GM12878 (cell line): ENCODE data around the gene PDZRN3. TPM values are rescaled to one million over a fixed set of nuclear protein-coding genes. Genes with fewer than 3 reads are reported as not detected.

ENCODE experiments used
- ATAC-seq: fragments of 200-7000 bp; cut with Tn5 transposase; 3 replicates; pipeline ENCODE4 v1.9.1; 2020; ENCODE audit warnings: mild to moderate bottlenecking, moderate library complexity
- BruUV-seq: library from RNA; stranded (reverse); fragments of 400-500 nt; replicated peaks from 2 replicates; lab custom pipeline; 2021; lab: Mats Ljungman, UMichigan
- CTCF ChIA-PET: fragments of 300-600 bp; sonication (Branson Sonifier 250); formaldehyde crosslinking; extraction: SDS; loops from one replicate; lab custom pipeline; 2021; ENCODE audit warnings: inconsistent platforms; lab: Yijun Ruan, JAX
- POLR2A ChIA-PET: fragments of 350-600 bp; formaldehyde crosslinking; extraction: SDS; loops from one replicate; lab custom pipeline; 2021; ENCODE audit warnings: inconsistent platforms; lab: Charles Lee
- RAD21 ChIA-PET: fragments of 300-600 bp; sonication (Branson Sonifier 250); formaldehyde crosslinking; loops from one replicate; lab custom pipeline; 2023; ENCODE audit warnings: antibody characterized with exemption; ENCODE audit not compliant: unreplicated experiment; lab: Charles Lee
- SMC1A ChIA-PET: fragments of 300-600 bp; sonication (Branson Sonifier 250); formaldehyde crosslinking; loops from one replicate; lab custom pipeline; 2023; ENCODE audit not compliant: unreplicated experiment, uncharacterized antibody; lab: Charles Lee
- DNase-seq: peaks from one replicate; pipeline ENCODE4 v3.0.0-alpha.2; 2011; ENCODE audit warnings: low read depth, low spot score
- FAIRE-seq: peaks from 3 replicates; lab custom pipeline; 2011; peaks lifted over from hg19 to GRCh38; lab: Jason Lieb, UNC
- H2AFZ ChIP-seq: 2 replicates; pipeline ENCODE4 v1.6.0; 2011; ENCODE audit warnings: low read depth, low read length, control low read depth; ENCODE audit not compliant: control insufficient read depth
- H3K27ac ChIP-seq: 2 replicates; pipeline ENCODE4 v1.5.1; 2011; ENCODE audit warnings: control low read depth; ENCODE audit not compliant: control insufficient read depth, insufficient read depth
- H3K27me3 ChIP-seq, 2 experiments: replicated peaks in 1 of 2; 2 replicates each; pipeline versions ENCODE4 v1.6.0 to v1.6.1; 2011; ENCODE audit warnings: low read length in 1 of 2; ENCODE audit not compliant: control insufficient read depth in 2 of 2, insufficient read depth in 2 of 2
- H3K36me3 ChIP-seq, 2 experiments: 2 replicates each; pipeline ENCODE4 v1.5.1; 2011; ENCODE audit warnings: low read length in 1 of 2; ENCODE audit not compliant: control insufficient read depth in 2 of 2, insufficient read depth in 2 of 2
- H3K4me1 ChIP-seq: 2 replicates; pipeline ENCODE4 v1.6.1; 2011; ENCODE audit warnings: mild to moderate bottlenecking, low read length, moderate library complexity, mixed read lengths; ENCODE audit not compliant: control insufficient read depth, insufficient read depth
- H3K4me2 ChIP-seq: 2 replicates; pipeline ENCODE4 v1.6.0; 2011; ENCODE audit warnings: control low read depth; ENCODE audit not compliant: control insufficient read depth, insufficient read depth
- H3K4me3 ChIP-seq: fragments of 200-600 bp; sonication (generic); 2 replicates; pipeline ENCODE4 v1.5.1; 2016
- H3K79me2 ChIP-seq: 2 replicates; pipeline ENCODE4 v1.6.0; 2011; ENCODE audit warnings: low read length; ENCODE audit not compliant: control insufficient read depth, insufficient read depth
- H3K9ac ChIP-seq: 2 replicates; pipeline ENCODE4 v1.8.0; 2011; ENCODE audit warnings: low read length, control low read depth, mixed read lengths; ENCODE audit not compliant: control insufficient read depth, insufficient read depth
- H3K9me3 ChIP-seq: replicated peaks from 3 replicates; pipeline ENCODE4 v1.5.1; 2011; ENCODE audit warnings: mild to moderate bottlenecking, low read length; ENCODE audit not compliant: control insufficient read depth, insufficient read depth
- H4K20me1 ChIP-seq: 2 replicates; pipeline ENCODE4 v1.6.0; 2011; ENCODE audit not compliant: control insufficient read depth, insufficient read depth
- CBX3 ChIP-seq: fragments of 200-600 bp; sonication (generic); IDR thresholded peaks from 2 replicates; pipeline ENCODE4 v1.6.1; 2016; ENCODE audit warnings: low read depth, borderline replicate concordance
- JUND ChIP-seq: IDR thresholded peaks from 2 replicates; pipeline ENCODE4 v1.6.1; 2012; ENCODE audit warnings: low read depth, mild to moderate bottlenecking, low read length, improper control_type of control experiment, moderate library complexity
- MTA3 ChIP-seq: IDR thresholded peaks from 2 replicates; pipeline ENCODE4 v1.6.1; 2012; ENCODE audit warnings: low read length, inconsistent platforms, borderline replicate concordance
- MYC ChIP-seq: IDR thresholded peaks from 2 replicates; pipeline ENCODE4 v1.6.1; 2011; ENCODE audit warnings: mild to moderate bottlenecking, low read length, moderate library complexity, inconsistent platforms; ENCODE audit not compliant: insufficient read depth, insufficient replicate concordance, insufficient read length, severe bottlenecking
- NFYA ChIP-seq: IDR thresholded peaks from 2 replicates; pipeline ENCODE4 v1.6.1; 2011; ENCODE audit warnings: low read depth, mild to moderate bottlenecking, low read length, improper control_type of control experiment, borderline replicate concordance
- NKRF ChIP-seq: fragments of 450-650 bp; conservative IDR thresholded peaks from 2 replicates; pipeline ENCODE4 v1.6.1; 2017; ENCODE audit warnings: mild to moderate bottlenecking, moderate library complexity
- NR2F1 ChIP-seq: fragments of 450-650 bp; conservative IDR thresholded peaks from 2 replicates; pipeline ENCODE4 v1.6.1; 2017; ENCODE audit warnings: mild to moderate bottlenecking
- PBX3 ChIP-seq: IDR thresholded peaks from 2 replicates; pipeline ENCODE4 v1.6.1; 2011; ENCODE audit warnings: mild to moderate bottlenecking, low read depth, low read length, moderate library complexity; ENCODE audit not compliant: insufficient replicate concordance
- WGBS: methylation state at CpG from one replicate; pipeline ENCODE4 v1.1.6; 2016; ENCODE audit warnings: low lambda C conversion rate; ENCODE audit not compliant: insufficient replicate concordance, insufficient coverage; ENCODE audit errors: missing lambda C conversion rate; 5-methylcytosine and 5-hydroxymethylcytosine counted together
- in situ Hi-C: fragments of 300-500 bp; cut with MboI; formaldehyde crosslinking; loops from 9 replicates; pipeline ENCODE4 v1.14.3; 2018; ENCODE audit warnings: mixed read lengths
- intact Hi-C: fragments of 100-400 bp; cut with micrococcal nuclease; formaldehyde crosslinking; loops from one replicate; pipeline ENCODE4 v1.14.2; 2022; ENCODE audit not compliant: unreplicated experiment
- polyA plus RNA-seq, 11 experiments: library from polyadenylated mRNA; depleted of rRNA in 4 of 11; unstranded in 6 of 11; stranded (reverse) in 5 of 11; fragments of >200 nt; fragmentation: Nextera tagmentation in 4 of 11; fragmentation: Illumina TruSeq in 1 of 11; extraction: Ambion mirVana in 4 of 11; extraction: Trizol in 1 of 11; gene quantifications; 1 replicate in 1 of 11; 2 replicates in 10 of 11; pipeline versions ENCODE4 v1.2.1 to v1.2.3, GENCODE V29; 2011 to 2016; ENCODE audit warnings: inconsistent platforms in 2 of 11, missing spikeins in 2 of 11, low read depth in 1 of 11
- total RNA-seq, 4 experiments: library from RNA; depleted of rRNA in 3 of 4; stranded (reverse); fragments of >200 nt in 3 of 4; fragmentation: Illumina TruSeq in 1 of 4; extraction: Trizol in 1 of 4; gene quantifications; 2 replicates each; pipeline versions ENCODE4 v1.2.1 to v1.2.3, GENCODE V29; 2013 to 2021
- TF ChIP-seq, protein P1 (sequence below): IDR thresholded peaks from 2 replicates; pipeline ENCODE4 v1.6.1; 2012; ENCODE audit warnings: mild to moderate bottlenecking, low read depth, low read length
- TF ChIP-seq, protein P2 (sequence below): fragments of 450-650 bp; IDR thresholded peaks from 2 replicates; pipeline ENCODE4 v1.6.1; 2017; ENCODE audit warnings: mild to moderate bottlenecking

The PDZRN3 gene
- total and polyA plus RNA-seq, 10 of the 15 experiments (the other 5 are each of a cell fraction or from before 2014, with no cell fraction given), result 0.07 to 0.37 (median 0.12) TPM; not detected in 6

DNA sequence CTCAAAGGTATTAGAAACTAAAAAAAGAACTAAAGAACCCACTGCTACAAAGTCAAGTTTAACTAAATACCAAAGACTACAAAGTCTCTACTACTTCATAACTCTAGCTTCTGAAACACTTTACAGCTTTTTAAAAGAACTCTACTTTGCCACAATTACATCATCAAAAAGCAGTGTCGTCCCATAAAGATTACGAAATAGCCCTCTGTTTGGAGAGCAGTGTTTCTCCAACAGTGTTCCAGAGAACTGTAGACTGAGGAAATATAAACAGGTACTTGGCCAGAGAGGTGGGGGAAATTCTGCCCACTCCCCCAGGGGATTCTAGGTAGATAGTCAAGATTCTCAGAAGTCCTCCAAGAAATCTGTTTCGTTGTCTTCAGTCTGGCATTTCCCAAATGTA lies 225.6 kb downstream of the PDZRN3 start:
- H3K79me2 ChIP-seq, result no peaks in the 10 kb centered on the region
- in situ Hi-C loops, result no loop called here
- FAIRE-seq (no peak), DNase-seq (no peak), ATAC-seq (no peak)
- no peak overlapping the region for H3K4me2 ChIP-seq
- ChIA-PET SMC1A (no interaction called here), RAD21 (no interaction called here), POLR2A (no interaction called here), CTCF (no interaction called here)
- TF ChIP-seq MYC (no peak), PBX3 (no peak), CBX3 (no peak), NKRF (no peak), NR2F1 (no peak), NFYA (no peak), MTA3 (no peak), JUND (no peak)
- TF ChIP-seq, protein P1, sequence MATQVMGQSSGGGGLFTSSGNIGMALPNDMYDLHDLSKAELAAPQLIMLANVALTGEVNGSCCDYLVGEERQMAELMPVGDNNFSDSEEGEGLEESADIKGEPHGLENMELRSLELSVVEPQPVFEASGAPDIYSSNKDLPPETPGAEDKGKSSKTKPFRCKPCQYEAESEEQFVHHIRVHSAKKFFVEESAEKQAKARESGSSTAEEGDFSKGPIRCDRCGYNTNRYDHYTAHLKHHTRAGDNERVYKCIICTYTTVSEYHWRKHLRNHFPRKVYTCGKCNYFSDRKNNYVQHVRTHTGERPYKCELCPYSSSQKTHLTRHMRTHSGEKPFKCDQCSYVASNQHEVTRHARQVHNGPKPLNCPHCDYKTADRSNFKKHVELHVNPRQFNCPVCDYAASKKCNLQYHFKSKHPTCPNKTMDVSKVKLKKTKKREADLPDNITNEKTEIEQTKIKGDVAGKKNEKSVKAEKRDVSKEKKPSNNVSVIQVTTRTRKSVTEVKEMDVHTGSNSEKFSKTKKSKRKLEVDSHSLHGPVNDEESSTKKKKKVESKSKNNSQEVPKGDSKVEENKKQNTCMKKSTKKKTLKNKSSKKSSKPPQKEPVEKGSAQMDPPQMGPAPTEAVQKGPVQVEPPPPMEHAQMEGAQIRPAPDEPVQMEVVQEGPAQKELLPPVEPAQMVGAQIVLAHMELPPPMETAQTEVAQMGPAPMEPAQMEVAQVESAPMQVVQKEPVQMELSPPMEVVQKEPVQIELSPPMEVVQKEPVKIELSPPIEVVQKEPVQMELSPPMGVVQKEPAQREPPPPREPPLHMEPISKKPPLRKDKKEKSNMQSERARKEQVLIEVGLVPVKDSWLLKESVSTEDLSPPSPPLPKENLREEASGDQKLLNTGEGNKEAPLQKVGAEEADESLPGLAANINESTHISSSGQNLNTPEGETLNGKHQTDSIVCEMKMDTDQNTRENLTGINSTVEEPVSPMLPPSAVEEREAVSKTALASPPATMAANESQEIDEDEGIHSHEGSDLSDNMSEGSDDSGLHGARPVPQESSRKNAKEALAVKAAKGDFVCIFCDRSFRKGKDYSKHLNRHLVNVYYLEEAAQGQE, result no peak
- TF ChIP-seq, protein P2, sequence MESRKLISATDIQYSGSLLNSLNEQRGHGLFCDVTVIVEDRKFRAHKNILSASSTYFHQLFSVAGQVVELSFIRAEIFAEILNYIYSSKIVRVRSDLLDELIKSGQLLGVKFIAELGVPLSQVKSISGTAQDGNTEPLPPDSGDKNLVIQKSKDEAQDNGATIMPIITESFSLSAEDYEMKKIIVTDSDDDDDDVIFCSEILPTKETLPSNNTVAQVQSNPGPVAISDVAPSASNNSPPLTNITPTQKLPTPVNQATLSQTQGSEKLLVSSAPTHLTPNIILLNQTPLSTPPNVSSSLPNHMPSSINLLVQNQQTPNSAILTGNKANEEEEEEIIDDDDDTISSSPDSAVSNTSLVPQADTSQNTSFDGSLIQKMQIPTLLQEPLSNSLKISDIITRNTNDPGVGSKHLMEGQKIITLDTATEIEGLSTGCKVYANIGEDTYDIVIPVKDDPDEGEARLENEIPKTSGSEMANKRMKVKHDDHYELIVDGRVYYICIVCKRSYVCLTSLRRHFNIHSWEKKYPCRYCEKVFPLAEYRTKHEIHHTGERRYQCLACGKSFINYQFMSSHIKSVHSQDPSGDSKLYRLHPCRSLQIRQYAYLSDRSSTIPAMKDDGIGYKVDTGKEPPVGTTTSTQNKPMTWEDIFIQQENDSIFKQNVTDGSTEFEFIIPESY, result no peak
- H3K4me1 ChIP-seq, result no peaks in the 10 kb centered on the region
- H2AFZ ChIP-seq, result no peak overlapping the region
- no peaks in the 10 kb centered on the region for H3K9me3 ChIP-seq
- H3K9ac ChIP-seq, result no peak overlapping the region
- WGBS, result 6% methylated on average over 3 of the region's 3 CpGs
- no peaks in the 10 kb centered on the region for H3K36me3 ChIP-seq
- intact Hi-C loops, result no loop called here
- no peak overlapping the region for H3K4me3 ChIP-seq
- no TSS peak for BruUV-seq
- H3K27ac ChIP-seq, result no peak overlapping the region
- no peaks in the 10 kb centered on the region for H3K27me3 ChIP-seq
- no peaks in the 10 kb centered on the region for H4K20me1 ChIP-seq
